ENCODE results near the gene JCAD. TPM values are rescaled to one million over a fixed set of nuclear protein-coding genes. Genes with fewer than 3 reads are reported as not detected.

Gene JCAD
- total and polyA plus RNA-seq, 10 of the 15 experiments (the other 5 are each of a cell fraction or from before 2014, with no cell fraction given) = 0.28 TPM; not detected in 9

- no peak for FAIRE-seq
- in situ Hi-C loops (cut with MboI) (no loop called here), intact Hi-C loops (cut with micrococcal nuclease; ENCODE audit: unreplicated experiment) (no loop called here)
- H3K36me3 ChIP-seq (ENCODE audit: control insufficient read depth in 2 of 2, insufficient read depth in 2 of 2, low read length in 1 of 2) = no peaks in the 10 kb centered on the region
- ChIA-PET CTCF (no interaction called here), SMC1A (ENCODE audit: uncharacterized antibody, unreplicated experiment) (interaction anchor here (0.5 kb wide), 1 partner anchor 209 kb away, joined by 3 read pairs; no protein-coding TSS in a partner anchor), RAD21 (ENCODE audit: unreplicated experiment) (no interaction called here), POLR2A (no interaction called here)
- peaks cover 5 to 8% of the 10 kb centered on the region in 2 experiments for H3K27me3 ChIP-seq (replicated peaks in 1 of 2; ENCODE audit: control insufficient read depth in 2 of 2, insufficient read depth in 2 of 2, low read length in 1 of 2)
- H3K27ac ChIP-seq (ENCODE audit: control insufficient read depth, insufficient read depth) = no peak overlapping the region
- BruUV-seq (replicated peaks) = no TSS peak
- H2AFZ ChIP-seq (ENCODE audit: control insufficient read depth, low read depth, low read length) = no peak overlapping the region
- ATAC-seq = no peak
- no peak overlapping the region for H3K4me3 ChIP-seq
- TF ChIP-seq E2F8 (IDR thresholded peaks at IDR 0.05; ENCODE audit: low read depth, partially characterized antibody) (no peak), POLR2A (IDR thresholded peaks at IDR 0.05; ENCODE audit: low read depth, low read length) (no peak), EZH2 (IDR thresholded peaks at IDR 0.05; ENCODE audit: borderline replicate concordance, control insufficient read depth, low read depth, low read length) (no peak), HDGF (IDR thresholded peaks at IDR 0.05) (no peak), HDAC2 (IDR thresholded peaks at IDR 0.05) (no peak), SMARCA5 (IDR thresholded peaks at IDR 0.05) (no peak), ZNF622 (IDR thresholded peaks at IDR 0.05) (no peak), SUZ12 (IDR thresholded peaks at IDR 0.05; ENCODE audit: unreplicated experiment) (no peak), RAD21 (IDR thresholded peaks at IDR 0.05; ENCODE audit: insufficient read depth, low read depth, low read length) (no peak), SREBF1 (IDR thresholded peaks at IDR 0.05; ENCODE audit: low read length) (no peak), TARDBP (IDR thresholded peaks at IDR 0.05; ENCODE audit: borderline replicate concordance) (no peak), NBN (IDR thresholded peaks at IDR 0.05) (no peak), POU2F2 (IDR thresholded peaks at IDR 0.05; ENCODE audit: borderline replicate concordance, low read depth, low read length) (no peak), ZNF217 (IDR thresholded peaks at IDR 0.05) (no peak), YY1 (IDR thresholded peaks at IDR 0.05; ENCODE audit: low read depth, low read length) (no peak), YBX1 (IDR thresholded peaks at IDR 0.05) (no peak), ASH2L (IDR thresholded peaks at IDR 0.05; ENCODE audit: borderline replicate concordance, low read depth) (no peak), MXI1 (IDR thresholded peaks at IDR 0.05; ENCODE audit: low read depth, low read length) (no peak)
- H3K9me3 ChIP-seq (replicated peaks; ENCODE audit: control insufficient read depth, insufficient read depth, low read length) = no peaks in the 10 kb centered on the region
- DNase-seq (ENCODE audit: low read depth, low spot score) = no peak
- no peak overlapping the region for H3K9ac ChIP-seq (ENCODE audit: control insufficient read depth, insufficient read depth, low read length)
- H3K4me1 ChIP-seq (ENCODE audit: control insufficient read depth, insufficient read depth, low read length) = no peaks in the 10 kb centered on the region
- no peaks in the 10 kb centered on the region for H4K20me1 ChIP-seq (ENCODE audit: control insufficient read depth, insufficient read depth)
- H3K4me2 ChIP-seq (ENCODE audit: control insufficient read depth, insufficient read depth) = no peak overlapping the region
- H3K79me2 ChIP-seq (ENCODE audit: control insufficient read depth, insufficient read depth, low read length) = no peaks in the 10 kb centered on the region
- WGBS (ENCODE audit: insufficient coverage, insufficient replicate concordance, low lambda C conversion rate, missing lambda C conversion rate) = 50% methylated on average over 5 of the region's 5 CpGs
Observed at GRCh38 chr10:30057421-30057841, 2.0 kb downstream of the JCAD start.

Measured in GM12878 (cell line).